ENCODE data around the gene MTFR1L. TPM values are rescaled to one million over a fixed set of nuclear protein-coding genes. Genes with fewer than 3 reads are reported as not detected.
A peak's percentile ranks its signal among the peaks of the same experiment; 100 is the strongest.

The MTFR1L gene
- total RNA-seq, 2 donors from 2014 or later, result 30.4 to 37.4 TPM

DNA sequence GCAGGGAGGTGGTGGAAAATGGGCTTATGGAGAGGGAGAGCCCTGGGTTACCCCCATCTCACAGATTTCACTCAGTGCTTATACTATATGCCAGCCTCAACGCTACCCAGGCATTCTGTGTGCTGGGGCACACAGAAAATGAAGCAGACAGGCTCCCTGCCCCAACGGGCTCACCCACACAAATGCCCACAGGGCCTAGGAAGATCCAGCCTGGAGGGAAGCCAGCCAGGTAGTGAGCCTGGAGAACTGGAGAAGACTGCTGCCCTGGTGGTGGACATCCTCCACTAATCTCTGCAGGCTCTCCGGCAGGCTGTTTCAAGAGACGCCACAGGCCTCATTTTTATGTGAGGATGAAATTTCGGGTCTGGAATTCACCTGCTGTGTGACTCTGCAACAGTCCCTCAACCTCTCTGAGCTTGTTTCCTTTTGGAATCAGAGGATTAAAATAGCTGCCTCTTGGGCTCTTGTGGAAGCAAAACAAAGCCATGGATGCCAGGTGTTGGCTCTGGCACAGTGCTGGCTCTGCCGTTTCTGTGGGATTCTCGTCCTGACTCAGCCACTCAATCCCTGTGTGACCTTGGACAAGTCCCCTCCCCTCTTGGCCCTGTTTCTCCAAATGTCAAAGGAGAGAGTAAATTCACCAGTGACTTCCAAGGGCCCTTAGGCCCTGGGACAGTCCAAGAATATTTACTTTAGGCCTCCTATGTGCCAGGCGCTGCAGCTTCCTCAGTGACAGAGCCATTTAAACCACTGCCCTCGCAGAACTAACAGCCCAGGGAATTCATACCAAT, 52.1 kb downstream of the MTFR1L start:
- DNase-seq (no peak), ATAC-seq (no peak)
- Mint-ChIP-seq H3K27me3 (no peaks in the 10 kb centered on the region), H3K27ac (no peak overlapping the region), H3K36me3 (ENCODE audit: low read depth) (no peaks in the 10 kb centered on the region), H3K4me3 (no peak overlapping the region), H3K4me1 (peaks cover 13% of the 10 kb centered on the region)
- no peaks in the 10 kb centered on the region for H3K9me3 ChIP-seq (ENCODE audit: control insufficient read depth, low read length, poor library complexity, severe bottlenecking)

DNA sequence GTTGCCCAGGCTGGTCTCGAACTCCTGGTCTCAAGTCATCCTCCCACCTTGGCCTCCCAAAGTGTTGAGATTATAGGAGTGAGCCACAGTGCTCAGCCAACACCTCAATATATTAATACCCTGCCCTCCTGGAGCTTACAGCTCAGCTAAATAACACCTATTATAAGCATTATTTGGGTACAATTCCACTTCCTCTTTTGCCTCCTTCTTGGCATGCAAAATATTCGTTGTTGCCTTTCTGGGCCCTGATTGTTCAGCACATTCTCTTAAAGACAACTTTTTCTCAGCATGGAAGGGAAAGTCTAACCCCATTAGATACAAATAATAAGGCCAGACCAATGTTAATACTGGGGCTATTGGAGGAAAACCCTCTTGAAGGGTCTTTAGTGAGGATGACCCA, 53.0 kb downstream of the MTFR1L start:
- ATAC-seq (no peak), DNase-seq (no peak)
- H3K27me3 Mint-ChIP-seq, result no peaks in the 10 kb centered on the region
- H3K9me3 ChIP-seq (ENCODE audit: control insufficient read depth, low read length, poor library complexity, severe bottlenecking), result no peaks in the 10 kb centered on the region
- H3K4me3 Mint-ChIP-seq, result no peak overlapping the region
- H3K27ac Mint-ChIP-seq, result no peak overlapping the region
- no peaks in the 10 kb centered on the region for H3K36me3 Mint-ChIP-seq (ENCODE audit: low read depth)
- peaks cover 13% of the 10 kb centered on the region for H3K4me1 Mint-ChIP-seq

DNA sequence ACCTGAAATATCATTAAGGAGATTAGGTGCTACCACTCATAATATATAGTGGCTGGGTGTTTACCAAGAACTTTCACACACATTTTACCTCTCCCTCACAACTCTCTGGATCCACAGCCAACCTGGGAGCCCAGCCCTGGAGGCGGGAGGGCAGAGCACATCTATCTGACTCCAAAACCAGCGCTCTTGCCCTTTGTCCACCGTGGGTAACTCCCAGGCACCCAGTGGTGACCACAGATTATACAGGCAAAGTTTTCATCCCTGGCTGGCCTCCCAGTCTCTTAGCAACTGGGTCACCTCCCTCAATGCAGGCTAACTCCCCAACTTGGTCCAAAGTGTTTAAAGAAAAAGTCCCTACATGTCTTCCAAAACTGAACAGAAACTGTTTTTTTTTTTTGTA, 53.4 kb downstream of the MTFR1L start:
- Mint-ChIP-seq H3K4me3 (no peak overlapping the region), H3K36me3 (ENCODE audit: low read depth) (no peaks in the 10 kb centered on the region), H3K4me1 (peaks cover 13% of the 10 kb centered on the region), H3K27me3 (no peaks in the 10 kb centered on the region), H3K27ac (no peak overlapping the region)
- no peaks in the 10 kb centered on the region for H3K9me3 ChIP-seq (ENCODE audit: control insufficient read depth, low read length, poor library complexity, severe bottlenecking)
- no peak for ATAC-seq
- no peak for DNase-seq

DNA sequence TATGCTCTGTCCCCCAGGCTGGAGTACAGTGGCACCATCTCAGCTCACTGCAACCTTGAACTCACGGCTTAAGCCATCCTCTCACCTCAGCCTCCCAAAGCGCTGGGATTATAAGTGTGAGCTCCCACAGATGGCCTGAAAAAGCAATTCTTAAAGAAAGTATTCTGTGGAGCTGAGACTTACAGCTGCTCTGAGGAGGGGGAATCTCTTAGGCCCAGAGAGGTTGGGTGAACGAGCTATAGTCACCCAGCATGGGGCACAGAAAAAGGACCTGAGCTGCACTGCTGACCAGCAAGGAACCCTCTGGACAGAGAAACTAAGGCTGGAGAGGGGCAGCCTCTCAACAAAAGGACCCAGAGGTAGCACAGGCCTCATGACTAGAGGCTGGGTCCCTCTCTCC, 54.5 kb downstream of the MTFR1L start:
- no peaks in the 10 kb centered on the region for H3K36me3 Mint-ChIP-seq (ENCODE audit: low read depth)
- H3K27ac Mint-ChIP-seq, result no peak overlapping the region
- no peaks in the 10 kb centered on the region for H3K27me3 Mint-ChIP-seq
- ATAC-seq (no peak), DNase-seq (no peak)
- peaks cover 13% of the 10 kb centered on the region for H3K4me1 Mint-ChIP-seq
- no peak overlapping the region for H3K4me3 Mint-ChIP-seq
- H3K9me3 ChIP-seq (ENCODE audit: control insufficient read depth, low read length, poor library complexity, severe bottlenecking), result no peaks in the 10 kb centered on the region

DNA sequence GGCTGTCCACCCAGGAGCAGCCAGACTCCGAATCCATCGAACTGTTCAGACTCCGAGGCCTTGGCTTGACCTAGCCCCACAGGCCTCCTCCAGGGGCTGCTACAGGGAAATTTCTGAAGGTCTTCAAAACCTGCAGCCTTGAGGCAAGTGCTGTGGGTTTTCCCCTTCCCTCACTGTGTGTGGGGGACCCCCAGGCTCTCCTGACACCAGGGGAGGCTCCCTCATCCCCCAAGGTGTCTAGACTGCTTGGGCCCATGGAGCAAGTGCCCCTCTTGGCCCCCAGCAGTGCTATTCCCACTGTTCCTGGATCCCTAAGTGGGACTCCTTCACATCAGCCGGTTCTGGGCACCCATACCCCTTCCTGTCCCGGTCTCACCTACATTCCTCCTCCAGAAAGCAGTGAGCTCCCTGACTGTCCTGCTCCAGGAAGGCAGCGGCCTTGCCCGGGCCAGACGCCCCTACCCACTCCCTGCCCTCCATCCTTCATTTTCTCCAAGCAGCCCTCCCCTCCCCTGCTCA, 54.9 kb downstream of the MTFR1L start:
- Mint-ChIP-seq H3K27ac (no peak overlapping the region), H3K4me3 (peak overlapping the region; percentile 87), H3K36me3 (ENCODE audit: low read depth) (no peaks in the 10 kb centered on the region), H3K4me1 (peaks cover 13% of the 10 kb centered on the region), H3K27me3 (no peaks in the 10 kb centered on the region)
- ATAC-seq (peak; percentile 6), DNase-seq (no peak)
- no peaks in the 10 kb centered on the region for H3K9me3 ChIP-seq (ENCODE audit: control insufficient read depth, low read length, poor library complexity, severe bottlenecking)

DNA sequence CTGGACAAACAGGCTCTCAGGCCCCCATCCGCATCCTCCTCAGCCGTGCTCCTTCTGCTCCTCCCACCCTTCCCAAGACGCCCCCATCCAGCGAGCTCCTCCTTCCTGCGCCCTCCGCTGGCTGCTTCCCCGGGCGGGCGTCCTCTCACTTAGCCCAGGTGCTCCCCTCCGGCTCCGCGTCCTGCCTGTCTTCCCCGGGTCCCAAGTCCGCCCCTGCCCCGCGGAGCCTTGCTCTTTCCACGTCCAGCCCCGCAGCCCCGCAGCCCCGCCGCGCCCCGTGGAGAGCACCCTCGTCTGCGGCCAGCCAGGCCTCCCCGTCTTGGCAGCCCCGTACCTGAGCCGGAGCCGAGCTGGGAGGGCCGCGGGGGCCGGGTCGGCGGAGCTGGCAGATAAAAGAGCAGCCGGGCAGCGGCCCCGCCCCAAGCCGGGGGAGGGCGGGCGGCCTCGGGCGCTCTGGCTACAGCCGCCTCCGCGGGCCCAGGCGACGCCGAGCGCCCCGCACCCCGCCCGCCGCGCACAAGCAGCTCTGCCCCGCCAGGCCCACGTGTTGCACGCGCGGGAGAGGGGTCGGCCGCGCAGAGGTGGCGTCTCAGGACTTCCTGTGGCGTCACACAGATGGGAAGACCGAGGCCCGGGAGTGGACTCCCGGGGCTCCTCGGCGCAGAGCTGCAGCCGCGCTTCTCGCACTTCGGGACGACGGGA, 55.6 kb downstream of the MTFR1L start, which contains the start of gene PAQR7:
Gene PAQR7 (minus strand): TSS at position 555 of the 702 bp plus-strand sequence. CDS start 11,869 bp downstream, outside the sequence.
- H3K9me3 ChIP-seq (ENCODE audit: control insufficient read depth, low read length, poor library complexity, severe bottlenecking), result no peaks in the 10 kb centered on the region
- ATAC-seq, result peak; percentile 87
- Mint-ChIP-seq H3K27me3 (no peaks in the 10 kb centered on the region), H3K4me1 (peaks cover 13% of the 10 kb centered on the region), H3K36me3 (ENCODE audit: low read depth) (no peaks in the 10 kb centered on the region), H3K4me3 (peak within 1 kb of the TSS; percentile 87), H3K27ac (peak within 1 kb of the TSS; percentile 19)
- DNase-seq, result peak; percentile 34 to 59 (median 48)

DNA sequence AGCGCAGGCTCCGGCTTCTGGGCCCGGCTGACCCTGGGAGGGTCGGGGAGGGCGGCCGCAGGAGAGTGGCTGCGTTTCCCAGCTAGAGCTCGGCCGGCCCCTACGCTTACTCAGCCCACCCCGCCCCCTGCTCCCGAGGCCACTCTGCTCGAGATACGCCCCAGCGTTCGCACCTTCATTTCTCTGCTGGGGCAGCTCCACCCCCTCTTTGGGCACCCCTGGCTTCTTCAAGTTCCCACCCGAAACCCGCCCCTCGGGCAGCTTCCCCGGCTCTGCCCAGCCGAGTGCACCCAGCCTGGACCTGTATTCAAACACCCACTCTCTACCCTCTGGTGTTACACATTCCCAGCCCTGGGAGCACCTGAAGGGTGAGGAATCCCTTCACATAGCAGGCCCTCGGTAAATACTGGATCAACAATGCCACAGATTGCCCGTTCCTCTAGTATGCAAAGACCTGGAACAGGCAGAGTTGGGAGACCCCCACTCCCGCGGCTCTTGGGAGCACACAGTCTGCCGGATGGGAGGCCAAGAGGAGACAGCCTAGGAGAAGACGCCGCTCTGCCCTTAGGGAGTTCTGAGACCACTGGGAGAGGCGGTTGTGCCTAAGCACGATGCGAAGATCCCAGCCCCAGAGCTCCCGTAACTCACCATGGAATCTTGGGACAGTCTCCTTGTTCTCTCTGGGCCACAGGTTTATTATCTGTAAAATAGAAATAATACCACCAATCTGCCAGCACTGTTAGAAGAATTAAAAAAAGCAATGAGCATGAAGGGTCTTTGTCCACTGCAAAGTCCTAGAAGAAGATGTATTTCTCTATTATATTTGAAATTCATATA, 56.3 kb downstream of the MTFR1L start:
- Mint-ChIP-seq H3K27ac (peak overlapping the region; percentile 19), H3K4me1 (peaks cover 13% of the 10 kb centered on the region), H3K27me3 (no peaks in the 10 kb centered on the region), H3K36me3 (ENCODE audit: low read depth) (no peaks in the 10 kb centered on the region), H3K4me3 (peak overlapping the region; percentile 87)
- ATAC-seq (peak; percentile 39), DNase-seq (no peak)
- H3K9me3 ChIP-seq (ENCODE audit: control insufficient read depth, low read length, poor library complexity, severe bottlenecking), result no peaks in the 10 kb centered on the region

DNA sequence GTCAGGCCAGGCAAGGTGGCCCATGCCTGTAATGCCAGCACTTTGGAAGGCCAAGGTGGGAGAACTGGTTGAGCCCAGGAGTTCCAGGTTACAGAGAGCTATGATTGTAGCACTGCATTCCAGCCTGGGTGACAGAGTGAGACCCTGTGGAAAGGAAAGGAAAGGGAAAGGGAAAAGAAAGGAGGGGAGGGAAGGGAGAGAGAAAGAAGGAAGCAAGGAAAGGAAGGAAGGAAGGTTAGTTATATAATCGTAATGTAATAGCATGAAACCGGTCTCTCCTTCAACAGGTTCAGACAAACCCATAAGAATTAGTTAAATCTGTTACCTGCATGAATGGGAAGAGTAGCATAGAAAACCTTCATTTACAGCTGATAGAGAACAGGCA, 56.9 kb downstream of the MTFR1L start:
- DNase-seq (no peak), ATAC-seq (no peak)
- H3K27ac Mint-ChIP-seq, result peak overlapping the region; percentile 19
- peaks cover 13% of the 10 kb centered on the region for H3K4me1 Mint-ChIP-seq
- H3K9me3 ChIP-seq (ENCODE audit: control insufficient read depth, low read length, poor library complexity, severe bottlenecking), result no peaks in the 10 kb centered on the region
- no peaks in the 10 kb centered on the region for H3K27me3 Mint-ChIP-seq
- no peaks in the 10 kb centered on the region for H3K36me3 Mint-ChIP-seq (ENCODE audit: low read depth)
- H3K4me3 Mint-ChIP-seq, result peak overlapping the region; percentile 87

DNA sequence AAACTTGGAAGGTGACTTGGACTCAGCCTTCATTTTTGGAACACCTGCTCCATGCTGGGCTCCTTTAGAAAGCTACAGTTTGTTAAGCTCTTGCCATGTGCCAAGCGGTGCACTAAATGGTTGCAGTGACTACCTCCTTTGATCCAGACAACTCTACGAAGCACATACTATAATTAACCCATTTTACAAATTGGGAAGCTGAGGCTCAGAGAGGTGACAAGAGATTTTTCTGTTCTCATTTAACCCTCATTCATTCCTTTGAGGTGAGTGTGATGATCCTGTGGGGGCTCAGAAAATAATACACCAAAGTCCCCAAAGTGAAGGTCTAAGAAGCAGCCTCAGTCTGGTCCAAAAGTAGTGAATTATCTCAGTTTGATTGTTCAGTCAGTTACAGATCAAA, 57.4 kb downstream of the MTFR1L start:
- DNase-seq (no peak), ATAC-seq (no peak)
- no peak overlapping the region for H3K27ac Mint-ChIP-seq
- no peaks in the 10 kb centered on the region for H3K9me3 ChIP-seq (ENCODE audit: control insufficient read depth, low read length, poor library complexity, severe bottlenecking)
- H3K27me3 Mint-ChIP-seq, result no peaks in the 10 kb centered on the region
- peaks cover 13% of the 10 kb centered on the region for H3K4me1 Mint-ChIP-seq
- no peaks in the 10 kb centered on the region for H3K36me3 Mint-ChIP-seq (ENCODE audit: low read depth)
- no peak overlapping the region for H3K4me3 Mint-ChIP-seq

DNA sequence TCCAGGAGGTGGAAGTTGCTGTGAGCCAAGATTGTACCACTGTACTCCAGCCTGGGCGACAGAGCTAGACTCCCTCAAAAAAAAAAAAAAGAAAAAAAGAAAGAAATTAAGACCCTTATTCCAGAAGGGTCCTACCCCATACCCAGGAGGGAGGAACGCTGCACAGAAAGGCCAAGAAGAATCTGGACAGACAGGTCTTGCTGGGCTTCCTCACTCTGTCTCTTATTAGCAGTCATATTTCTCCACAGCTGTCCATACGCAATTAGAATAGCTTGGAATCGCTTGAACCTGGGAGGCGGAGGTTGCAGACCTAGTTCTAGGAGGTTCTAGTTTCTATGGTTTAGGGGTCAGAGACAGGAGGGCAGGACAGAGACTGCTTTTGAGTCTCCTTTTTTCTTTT, 58.9 kb downstream of the MTFR1L start:
- Mint-ChIP-seq H3K4me1 (peaks cover 13% of the 10 kb centered on the region), H3K27ac (no peak overlapping the region), H3K36me3 (ENCODE audit: low read depth) (no peaks in the 10 kb centered on the region), H3K27me3 (no peaks in the 10 kb centered on the region), H3K4me3 (no peak overlapping the region)
- DNase-seq (no peak), ATAC-seq (no peak)
- H3K9me3 ChIP-seq (ENCODE audit: control insufficient read depth, low read length, poor library complexity, severe bottlenecking), result no peaks in the 10 kb centered on the region

DNA sequence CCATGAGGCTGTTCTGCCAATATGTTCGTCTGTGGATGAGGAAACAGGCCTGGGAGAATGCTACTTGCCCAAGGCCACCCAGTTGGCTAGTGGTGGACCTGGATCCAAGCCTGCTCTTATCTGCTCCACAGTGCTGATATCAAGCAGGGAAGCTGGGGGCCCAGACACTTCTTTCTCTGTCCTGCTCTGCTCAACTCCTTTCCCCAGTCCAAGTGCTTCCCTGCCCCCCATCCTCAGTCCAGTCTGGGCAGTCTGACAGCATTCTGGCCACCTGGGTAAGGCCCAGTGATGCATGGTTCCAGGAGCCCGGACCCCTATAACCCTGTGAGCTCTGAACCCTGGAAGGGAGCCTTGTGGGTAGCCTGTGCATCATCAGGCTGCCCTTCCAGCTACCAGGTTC, 59.9 kb downstream of the MTFR1L start:
- Mint-ChIP-seq H3K27me3 (no peaks in the 10 kb centered on the region), H3K4me1 (peaks cover 13% of the 10 kb centered on the region), H3K27ac (no peak overlapping the region), H3K36me3 (ENCODE audit: low read depth) (no peaks in the 10 kb centered on the region), H3K4me3 (no peak overlapping the region)
- DNase-seq, result no peak
- ATAC-seq, result no peak
- no peaks in the 10 kb centered on the region for H3K9me3 ChIP-seq (ENCODE audit: control insufficient read depth, low read length, poor library complexity, severe bottlenecking)

DNA sequence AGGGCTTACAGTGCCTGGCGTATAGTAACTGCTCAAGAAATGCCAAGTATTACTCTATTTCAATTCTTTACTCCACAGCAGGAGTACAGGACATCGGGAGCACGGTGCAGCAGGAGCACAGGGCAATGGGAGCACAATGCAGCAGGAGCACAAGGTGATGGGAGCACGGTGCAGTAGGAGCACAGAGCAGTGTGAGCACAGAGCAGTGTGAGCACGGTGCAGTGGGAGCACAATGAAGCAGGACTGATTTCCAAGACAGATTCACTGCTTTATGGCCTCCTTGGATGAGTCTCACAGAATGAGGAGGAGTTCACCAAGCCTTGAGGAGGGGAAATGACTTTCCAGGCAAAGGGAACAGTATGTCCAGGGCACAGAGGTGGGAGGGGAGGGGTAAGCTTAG, 60.8 kb downstream of the MTFR1L start:
- ATAC-seq, result no peak
- peaks cover 8% of the 10 kb centered on the region for H3K4me1 Mint-ChIP-seq
- no peaks in the 10 kb centered on the region for H3K36me3 Mint-ChIP-seq (ENCODE audit: low read depth)
- no peak for DNase-seq
- no peaks in the 10 kb centered on the region for H3K27me3 Mint-ChIP-seq
- no peak overlapping the region for H3K27ac Mint-ChIP-seq
- H3K9me3 ChIP-seq (ENCODE audit: control insufficient read depth, low read length, poor library complexity, severe bottlenecking), result no peaks in the 10 kb centered on the region
- H3K4me3 Mint-ChIP-seq, result no peak overlapping the region

DNA sequence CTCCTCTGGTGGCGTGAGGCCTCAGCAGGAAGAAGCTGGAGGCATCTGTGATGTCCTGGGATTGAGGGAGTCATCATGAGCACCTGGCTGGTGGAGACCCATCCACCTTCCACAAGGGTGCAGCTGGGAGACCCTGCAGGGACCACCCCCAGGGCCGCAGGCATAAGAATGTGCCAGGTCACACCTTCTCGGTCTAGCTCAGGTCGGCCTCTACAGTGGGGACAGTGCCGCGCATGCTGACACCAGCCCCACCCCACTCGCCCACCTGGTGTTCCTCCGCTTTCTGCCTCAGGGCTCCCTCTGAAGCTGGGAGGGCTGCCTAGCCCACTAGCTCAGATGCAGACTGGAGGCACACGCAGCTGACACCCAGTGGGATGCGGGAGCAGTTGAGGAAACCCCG, 61.5 kb downstream of the MTFR1L start:
- no peak for ATAC-seq
- H3K9me3 ChIP-seq (ENCODE audit: control insufficient read depth, low read length, poor library complexity, severe bottlenecking), result no peaks in the 10 kb centered on the region
- peaks cover 3% of the 10 kb centered on the region for H3K36me3 Mint-ChIP-seq (ENCODE audit: low read depth)
- no peak overlapping the region for H3K4me3 Mint-ChIP-seq
- H3K27ac Mint-ChIP-seq, result no peak overlapping the region
- DNase-seq, result no peak
- H3K4me1 Mint-ChIP-seq, result peaks cover 7% of the 10 kb centered on the region
- H3K27me3 Mint-ChIP-seq, result no peaks in the 10 kb centered on the region

All from T-helper 17 cell (primary cell).